Peyer's patch (tissue), 4 donors: Measurements from ENCODE around the gene AGPAT2. TPM values are rescaled to one million over a fixed set of nuclear protein-coding genes. Genes with fewer than 3 reads are reported as not detected.

Experiments
- DNase-seq, 3 donors: peaks; one replicate each; pipeline ENCODE4 v3.0.0-alpha.2; 2017 to 2019
- H3K27ac ChIP-seq, 4 donors: fragments of 200-600 bp; sonication (generic); one replicate each; pipeline ENCODE4 v1.5.1; 2016 to 2019
- H3K27me3 ChIP-seq, 2 donors: fragments of 200-600 bp; sonication (generic); one replicate each; pipeline ENCODE4 v1.5.1; 2019
- H3K36me3 ChIP-seq, 3 donors: fragments of 200-600 bp; sonication (generic); one replicate each; pipeline ENCODE4 v1.5.1; 2016 to 2019
- H3K4me1 ChIP-seq, 4 donors: fragments of 200-600 bp; sonication (generic); one replicate each; pipeline ENCODE4 v1.5.1; 2016 to 2019
- H3K4me3 ChIP-seq, 4 donors: fragments of 200-600 bp; sonication (generic); 1 replicate in 3 of 4; 2 replicates in 1 of 4; pipeline ENCODE4 v1.5.1; 2016 to 2019; ENCODE audit warnings: mild to moderate bottlenecking in 1 of 4
- H3K9me3 ChIP-seq, 4 donors: fragments of 200-600 bp; sonication (generic); one replicate each; pipeline ENCODE4 v1.5.1; 2016 to 2019; ENCODE audit warnings: mild to moderate bottlenecking in 1 of 4
- CTCF ChIP-seq, 6 experiments: fragments of 450-650 bp in 4 of 6; fragments of 200-600 bp in 2 of 6; sonication (generic) in 1 of 6; IDR thresholded peaks; one replicate each; pipeline ENCODE4 v1.5.1; 2017 to 2019; ENCODE audit warnings: antibody characterized with exemption in 6 of 6, mild to moderate bottlenecking in 3 of 6, moderate library complexity in 1 of 6
- POLR2A ChIP-seq, 2 donors: fragments of 450-650 bp; IDR thresholded peaks; one replicate each; pipeline ENCODE4 v1.5.1; 2017; ENCODE audit warnings: antibody characterized with exemption in 2 of 2, mild to moderate bottlenecking in 2 of 2, moderate library complexity in 2 of 2
- total RNA-seq, 4 donors: library from RNA; depleted of rRNA; stranded (reverse); fragments of >200 nt; gene quantifications; one replicate each; pipeline ENCODE4 v1.1.0, GENCODE V29; 2016

Gene AGPAT2
- total RNA-seq, 4 donors from 2014 or later, result 97.4 to 802 (median 479) TPM

DNA sequence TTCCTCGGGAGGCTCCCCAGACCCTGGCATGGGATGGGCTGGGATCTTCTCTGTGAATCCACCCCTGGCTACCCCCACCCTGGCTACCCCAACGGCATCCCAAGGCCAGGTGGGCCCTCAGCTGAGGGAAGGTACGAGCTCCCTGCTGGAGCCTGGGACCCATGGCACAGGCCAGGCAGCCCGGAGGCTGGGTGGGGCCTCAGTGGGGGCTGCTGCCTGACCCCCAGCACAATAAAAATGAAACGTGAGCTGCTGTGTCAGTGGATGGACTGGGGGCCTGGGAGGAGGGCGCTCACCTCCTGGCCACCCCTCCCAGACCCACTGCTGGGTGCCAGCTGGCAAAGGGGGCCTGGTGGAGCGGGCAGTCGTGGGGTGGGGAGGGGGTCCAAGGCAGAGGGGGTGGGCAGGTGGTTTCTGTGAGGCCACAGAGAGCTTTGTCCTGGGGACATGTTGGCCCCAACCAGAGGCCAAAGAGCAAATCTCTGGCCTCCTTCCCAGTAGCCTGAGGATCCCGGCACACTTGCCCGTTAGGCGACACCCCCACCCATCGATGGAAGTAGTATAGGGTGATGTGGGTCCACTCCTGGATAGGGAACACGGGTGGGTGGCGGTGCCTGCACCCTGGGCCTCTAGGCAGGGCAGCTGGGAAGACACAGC, 14.7 kb downstream of the AGPAT2 start:
- Histone ChIP-seq H3K27me3 (no peaks in the 10 kb centered on the region), H3K36me3 (peaks cover 0 to 42% (median 0%) of the 10 kb centered on the region in 3 donors), H3K9me3 (no peaks in the 10 kb centered on the region), H3K4me3 (no peak overlapping the region), H3K4me1 (peaks cover 0 to 60% (median 2%) of the 10 kb centered on the region in 4 donors), H3K27ac (peak overlapping the region in 2 of 4 donors; percentile 39 to 50)
- TF ChIP-seq POLR2A (IDR thresholded peaks at IDR 0.05) (no peak), CTCF (IDR thresholded peaks at IDR 0.05) (no peak)
- DNase-seq, result no peak

DNA sequence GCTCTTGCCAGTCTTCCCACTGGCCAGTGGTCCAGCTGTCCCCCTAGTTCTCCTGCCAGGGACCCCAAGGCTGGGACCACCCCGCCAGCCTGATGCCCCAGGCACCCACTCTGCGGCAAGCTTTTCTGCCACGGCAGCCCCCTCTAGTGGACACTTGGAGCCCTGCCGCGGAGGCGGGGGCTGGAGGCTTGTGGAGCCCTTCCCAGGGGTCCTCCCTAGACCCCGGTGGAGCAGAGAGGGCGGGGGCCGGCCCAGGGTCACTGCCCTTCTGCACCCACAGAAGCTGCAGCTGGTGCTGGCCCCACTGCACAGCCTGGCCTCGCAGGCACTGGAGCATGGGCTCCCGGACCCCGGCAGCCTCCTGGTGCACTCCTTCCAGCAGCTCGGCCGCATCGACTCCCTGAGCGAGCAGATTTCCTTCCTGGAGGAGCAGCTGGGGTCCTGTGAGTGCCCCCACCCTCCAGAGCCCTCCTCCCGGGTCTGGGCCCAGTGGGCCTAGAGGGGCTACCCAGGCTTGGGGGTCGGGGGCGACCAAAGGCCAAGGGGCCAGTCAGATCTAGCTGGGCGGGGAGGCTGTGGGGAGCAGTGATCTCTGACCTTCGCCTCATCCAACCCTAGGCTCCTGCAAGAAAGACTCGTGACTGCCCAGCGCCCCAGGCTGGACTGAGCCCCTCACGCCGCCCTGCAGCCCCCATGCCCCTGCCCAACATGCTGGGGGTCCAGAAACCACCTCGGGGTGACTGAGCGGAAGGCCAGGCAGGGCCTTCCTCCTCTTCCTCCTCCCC, 15.4 kb downstream of the AGPAT2 start:
- Histone ChIP-seq H3K4me1 (peaks cover 0 to 53% (median 2%) of the 10 kb centered on the region in 4 donors), H3K36me3 (peaks cover 0 to 36% (median 0%) of the 10 kb centered on the region in 3 donors), H3K9me3 (no peaks in the 10 kb centered on the region), H3K27me3 (no peaks in the 10 kb centered on the region), H3K4me3 (no peak overlapping the region), H3K27ac (peak overlapping the region in 2 of 4 donors; percentile 39 to 50)
- TF ChIP-seq POLR2A (IDR thresholded peaks at IDR 0.05) (no peak), CTCF (IDR thresholded peaks at IDR 0.05) (peak; percentile 50 to 85 (median 72))
- DNase-seq, result peak in 2 of 3 donors; percentile 72 to 77

- Histone ChIP-seq H3K4me3 (no peak overlapping the region), H3K4me1 (peaks cover 0 to 53% (median 3%) of the 10 kb centered on the region in 4 donors), H3K27me3 (peaks cover 0 to 4% of the 10 kb centered on the region in 2 donors), H3K27ac (no peak overlapping the region), H3K9me3 (no peaks in the 10 kb centered on the region), H3K36me3 (peaks cover 0 to 30% (median 0%) of the 10 kb centered on the region in 3 donors)
- DNase-seq, result no peak
- TF ChIP-seq CTCF (IDR thresholded peaks at IDR 0.05), result no peak
- TF ChIP-seq POLR2A (IDR thresholded peaks at IDR 0.05), result no peak
Observed at GRCh38 chr9:136671254-136671614, 16.0 kb downstream of the AGPAT2 start.

GRCh38 chr9:136670576-136671253, 16.5 kb downstream of the AGPAT2 start:
- H3K4me3 ChIP-seq, result no peak overlapping the region
- DNase-seq, result no peak

More at GRCh38 chr9:136670576-136671253, 16.5 kb downstream of the AGPAT2 start:
- peaks cover 0 to 25% (median 0%) of the 10 kb centered on the region in 3 donors for H3K36me3 ChIP-seq
- no peak for TF ChIP-seq POLR2A (IDR thresholded peaks at IDR 0.05)
- TF ChIP-seq CTCF (IDR thresholded peaks at IDR 0.05), result no peak
- H3K27ac ChIP-seq, result peak overlapping the region in 1 of 4 donors; percentile 64
- H3K9me3 ChIP-seq, result no peaks in the 10 kb centered on the region
- peaks cover 0 to 6% of the 10 kb centered on the region in 2 donors for H3K27me3 ChIP-seq
- peaks cover 0 to 50% (median 4%) of the 10 kb centered on the region in 4 donors for H3K4me1 ChIP-seq
